Astrocyte (in vitro differentiated cells and primary cell): ENCODE results near the gene CNNM2. TPM values are rescaled to one million over a fixed set of nuclear protein-coding genes. Genes with fewer than 3 reads are reported as not detected.

Experiments used
- DNase-seq: peaks from one replicate; pipeline ENCODE4 v3.0.0-alpha.2; 2010; ENCODE audit warnings: low read depth
- FAIRE-seq: peaks from 2 replicates; lab custom pipeline; 2011; peaks lifted over from hg19 to GRCh38; lab: Jason Lieb, UNC
- H2AFZ ChIP-seq: 2 replicates; pipeline ENCODE4 v1.6.0; 2012; ENCODE audit warnings: low read depth, low read length, inconsistent platforms
- H3K27ac ChIP-seq: 2 replicates; pipeline ENCODE4 v1.5.1; 2011; ENCODE audit warnings: low read depth, low read length, inconsistent platforms
- H3K27me3 ChIP-seq: 2 replicates; pipeline ENCODE4 v1.6.0; 2011; ENCODE audit warnings: low read length, inconsistent platforms; ENCODE audit not compliant: insufficient read depth
- H3K36me3 ChIP-seq: 2 replicates; pipeline ENCODE4 v1.5.1; 2011; ENCODE audit warnings: low read length, inconsistent platforms; ENCODE audit not compliant: insufficient read depth
- H3K4me1 ChIP-seq: 2 replicates; pipeline ENCODE4 v1.5.1; 2011; ENCODE audit warnings: low read length, inconsistent platforms; ENCODE audit not compliant: insufficient read depth
- H3K4me2 ChIP-seq: 2 replicates; pipeline ENCODE4 v1.6.0; 2012; ENCODE audit warnings: low read length, inconsistent platforms
- H3K4me3 ChIP-seq: 2 replicates; pipeline ENCODE4 v1.5.1; 2011; ENCODE audit warnings: low read depth, mild to moderate bottlenecking, low read length, inconsistent platforms; ENCODE audit not compliant: insufficient read depth
- H3K79me2 ChIP-seq: 2 replicates; pipeline ENCODE4 v1.6.0; 2012; ENCODE audit warnings: mild to moderate bottlenecking, low read length, inconsistent platforms; ENCODE audit not compliant: insufficient read depth
- H3K9ac ChIP-seq: 2 replicates; pipeline ENCODE4 v1.6.0; 2012; ENCODE audit warnings: mild to moderate bottlenecking, low read length, inconsistent platforms
- H3K9me3 ChIP-seq: 2 replicates; pipeline ENCODE4 v1.5.1; 2012; ENCODE audit warnings: low read depth, mild to moderate bottlenecking, low read length, inconsistent platforms; ENCODE audit not compliant: insufficient read depth
- H4K20me1 ChIP-seq: 2 replicates; pipeline ENCODE4 v1.6.0; 2012; ENCODE audit warnings: low read length, inconsistent platforms; ENCODE audit not compliant: insufficient read depth
- H3K27ac Mint-ChIP-seq: one replicate; pipeline ENCODE4 v1.8.0; 2021; ENCODE audit warnings: mild to moderate bottlenecking, mixed read lengths; ENCODE audit not compliant: unreplicated experiment
- H3K27me3 Mint-ChIP-seq: one replicate; pipeline ENCODE4 v1.8.0; 2021; ENCODE audit warnings: low read depth, mixed read lengths; ENCODE audit not compliant: unreplicated experiment
- H3K36me3 Mint-ChIP-seq: one replicate; pipeline ENCODE4 v1.8.0; 2021; ENCODE audit warnings: low read depth, mixed read lengths; ENCODE audit not compliant: unreplicated experiment
- H3K4me1 Mint-ChIP-seq: one replicate; pipeline ENCODE4 v1.8.0; 2021; ENCODE audit warnings: low read depth, mixed read lengths; ENCODE audit not compliant: unreplicated experiment
- H3K4me3 Mint-ChIP-seq: one replicate; pipeline ENCODE4 v1.8.0; 2021; ENCODE audit warnings: mild to moderate bottlenecking, moderate library complexity, mixed read lengths; ENCODE audit not compliant: unreplicated experiment
- H3K9me3 Mint-ChIP-seq: one replicate; pipeline ENCODE4 v1.8.0; 2021; ENCODE audit warnings: mild to moderate bottlenecking, mixed read lengths; ENCODE audit not compliant: unreplicated experiment
- EZH2 ChIP-seq: IDR thresholded peaks from 2 replicates; pipeline ENCODE4 v1.6.1; 2012; ENCODE audit warnings: mild to moderate bottlenecking, low read length, inconsistent platforms; ENCODE audit not compliant: insufficient read depth
- total RNA-seq: library from RNA; stranded (reverse); gene quantifications from 2 replicates; pipeline ENCODE4 v1.2.1, GENCODE V29; 2021
- TF ChIP-seq, protein P1 (sequence below): IDR thresholded peaks from 2 replicates; pipeline ENCODE4 v1.5.1; 2011; ENCODE audit warnings: low read depth, mild to moderate bottlenecking, inconsistent platforms, low read length, moderate library complexity; ENCODE audit not compliant: insufficient read depth

The CNNM2 gene
- total RNA-seq, 1 donor from 2014 or later, result 9.9 TPM

DNA sequence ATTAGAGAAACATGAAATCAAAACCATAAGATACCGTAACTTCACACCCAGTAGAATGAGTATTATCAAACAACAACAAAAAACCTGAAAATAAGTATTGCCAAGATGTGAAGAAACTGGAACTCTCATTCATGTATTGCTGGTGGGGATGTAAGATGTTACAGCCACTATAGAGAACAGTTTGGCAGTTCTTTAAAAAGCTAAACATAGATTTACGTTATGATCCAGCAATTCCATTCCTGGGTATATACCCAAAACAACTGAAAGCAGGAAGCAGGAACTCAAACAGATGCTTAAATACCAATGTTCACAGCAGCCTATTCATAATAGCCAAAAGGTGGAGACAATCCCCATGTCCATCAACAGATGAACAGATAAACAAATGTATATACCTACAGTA, 202.5 kb downstream of the CNNM2 start:
- Histone ChIP-seq H3K27me3 (no peaks in the 10 kb centered on the region), H3K4me2 (no peak overlapping the region), H3K9me3 (no peaks in the 10 kb centered on the region), H3K79me2 (peaks cover 32% of the 10 kb centered on the region), H3K4me3 (no peak overlapping the region), H3K9ac (no peak overlapping the region), H4K20me1 (peaks cover 44% of the 10 kb centered on the region), H3K36me3 (no peaks in the 10 kb centered on the region), H3K4me1 (peaks cover 1% of the 10 kb centered on the region), H2AFZ (no peak overlapping the region), H3K27ac (no peak overlapping the region)
- peaks cover 14% of the 10 kb centered on the region for H3K4me1 Mint-ChIP-seq
- DNase-seq (no peak), FAIRE-seq (peak; percentile 37)
- no peaks in the 10 kb centered on the region for H3K9me3 Mint-ChIP-seq
- H3K27me3 Mint-ChIP-seq, result no peaks in the 10 kb centered on the region
- H3K27ac Mint-ChIP-seq, result no peak overlapping the region
- no peak for TF ChIP-seq EZH2
- TF ChIP-seq, protein P1, sequence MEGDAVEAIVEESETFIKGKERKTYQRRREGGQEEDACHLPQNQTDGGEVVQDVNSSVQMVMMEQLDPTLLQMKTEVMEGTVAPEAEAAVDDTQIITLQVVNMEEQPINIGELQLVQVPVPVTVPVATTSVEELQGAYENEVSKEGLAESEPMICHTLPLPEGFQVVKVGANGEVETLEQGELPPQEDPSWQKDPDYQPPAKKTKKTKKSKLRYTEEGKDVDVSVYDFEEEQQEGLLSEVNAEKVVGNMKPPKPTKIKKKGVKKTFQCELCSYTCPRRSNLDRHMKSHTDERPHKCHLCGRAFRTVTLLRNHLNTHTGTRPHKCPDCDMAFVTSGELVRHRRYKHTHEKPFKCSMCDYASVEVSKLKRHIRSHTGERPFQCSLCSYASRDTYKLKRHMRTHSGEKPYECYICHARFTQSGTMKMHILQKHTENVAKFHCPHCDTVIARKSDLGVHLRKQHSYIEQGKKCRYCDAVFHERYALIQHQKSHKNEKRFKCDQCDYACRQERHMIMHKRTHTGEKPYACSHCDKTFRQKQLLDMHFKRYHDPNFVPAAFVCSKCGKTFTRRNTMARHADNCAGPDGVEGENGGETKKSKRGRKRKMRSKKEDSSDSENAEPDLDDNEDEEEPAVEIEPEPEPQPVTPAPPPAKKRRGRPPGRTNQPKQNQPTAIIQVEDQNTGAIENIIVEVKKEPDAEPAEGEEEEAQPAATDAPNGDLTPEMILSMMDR, result no peak
- H3K36me3 Mint-ChIP-seq, result peaks cover 4% of the 10 kb centered on the region
- H3K4me3 Mint-ChIP-seq, result no peak overlapping the region

DNA sequence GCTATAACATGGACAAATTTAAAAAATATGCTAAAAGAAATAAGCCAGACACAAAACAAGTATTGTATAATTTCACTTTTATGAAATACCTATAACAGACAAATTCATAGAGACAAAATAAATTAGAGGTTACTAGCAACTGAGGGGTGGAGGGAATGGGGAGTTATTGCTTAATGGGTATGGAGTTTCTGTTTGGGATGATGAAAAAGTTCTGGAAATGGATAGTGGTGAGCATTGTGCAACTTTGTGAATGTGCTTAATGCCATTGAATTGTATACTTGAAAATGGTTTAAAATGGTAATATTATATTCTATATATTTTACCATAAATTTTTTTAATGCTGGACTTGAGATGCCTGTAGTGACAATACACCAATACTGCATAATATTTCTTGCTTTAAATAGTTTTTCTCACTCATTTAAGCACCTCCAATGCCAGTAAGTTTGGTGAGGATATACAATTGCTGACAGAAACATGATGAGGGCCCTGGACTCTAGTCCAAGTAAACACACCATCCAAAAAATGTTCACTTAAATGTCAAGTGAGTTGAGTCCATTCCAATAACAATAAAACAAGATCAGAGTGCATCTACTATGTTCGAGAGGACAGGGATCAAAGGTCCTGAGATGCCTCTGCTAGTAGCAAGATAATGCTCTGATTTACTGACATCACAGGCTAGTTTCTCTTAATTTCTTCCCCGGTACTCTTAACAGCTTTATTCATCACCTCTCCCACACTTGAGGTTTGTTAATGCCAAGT, 203.1 kb downstream of the CNNM2 start:
- FAIRE-seq (no peak), DNase-seq (no peak)
- Histone ChIP-seq H3K4me2 (no peak overlapping the region), H3K27ac (no peak overlapping the region), H2AFZ (no peak overlapping the region), H3K79me2 (peaks cover 32% of the 10 kb centered on the region), H3K9me3 (no peaks in the 10 kb centered on the region), H3K4me3 (no peak overlapping the region), H3K36me3 (no peaks in the 10 kb centered on the region), H3K27me3 (no peaks in the 10 kb centered on the region), H3K9ac (no peak overlapping the region), H3K4me1 (peaks cover 7% of the 10 kb centered on the region), H4K20me1 (peaks cover 50% of the 10 kb centered on the region)
- TF ChIP-seq EZH2, result no peak
- TF ChIP-seq, protein P1, result no peak
- no peaks in the 10 kb centered on the region for H3K27me3 Mint-ChIP-seq
- peaks cover 6% of the 10 kb centered on the region for H3K36me3 Mint-ChIP-seq
- no peak overlapping the region for H3K27ac Mint-ChIP-seq
- no peaks in the 10 kb centered on the region for H3K9me3 Mint-ChIP-seq
- H3K4me3 Mint-ChIP-seq, result no peak overlapping the region
- peaks cover 20% of the 10 kb centered on the region for H3K4me1 Mint-ChIP-seq
